Heart right ventricle (tissue), 16 donors: ENCODE results near the gene CALML5. TPM values are rescaled to one million over a fixed set of nuclear protein-coding genes. Genes with fewer than 3 reads are reported as not detected.

ENCODE experiments used
- ATAC-seq, 8 donors: fragments of 200-7000 bp; cut with Tn5 transposase; one replicate each; pipeline ENCODE4 v1.9.1; 2020; ENCODE audit warnings: mild to moderate bottlenecking in 8 of 8, moderate library complexity in 8 of 8, moderate number of reproducible peaks in 1 of 8
- DNase-seq, 2 donors: peaks; one replicate each; pipeline ENCODE4 v3.0.0-alpha.2; 2020
- H3K27ac ChIP-seq, 10 donors: fragments of 200-600 bp; sonication (generic) in 2 of 10; one replicate each; pipeline versions ENCODE4 v1.5.0 to v1.8.0; 2020 to 2022; ENCODE audit warnings: mild to moderate bottlenecking in 3 of 10
- H3K27me3 ChIP-seq, 7 donors: fragments of 200-600 bp; one replicate each; pipeline ENCODE4 v1.8.0; 2021 to 2022; ENCODE audit warnings: mild to moderate bottlenecking in 2 of 7
- H3K36me3 ChIP-seq, 9 donors: fragments of 200-600 bp; sonication (generic) in 1 of 9; one replicate each; pipeline versions ENCODE4 v1.5.0 to v1.8.0; 2020 to 2022; ENCODE audit warnings: mild to moderate bottlenecking in 2 of 9
- H3K4me1 ChIP-seq, 9 donors: fragments of 200-600 bp; sonication (generic) in 1 of 9; one replicate each; pipeline versions ENCODE4 v1.5.0 to v1.8.0; 2020 to 2022; ENCODE audit warnings: mild to moderate bottlenecking in 4 of 9
- H3K4me3 ChIP-seq, 10 donors: fragments of 200-600 bp; sonication (generic) in 2 of 10; one replicate each; pipeline versions ENCODE4 v1.5.0 to v1.8.0; 2020 to 2022; ENCODE audit warnings: mild to moderate bottlenecking in 7 of 10, moderate library complexity in 2 of 10
- H3K9me3 ChIP-seq, 11 donors: fragments of 200-600 bp in 10 of 11; sonication (generic) in 2 of 11; one replicate each; pipeline versions ENCODE4 v1.5.0 to v1.8.0; 2013 to 2022; ENCODE audit warnings: mild to moderate bottlenecking in 2 of 11, control low read depth in 1 of 11, moderate library complexity in 1 of 11
- WGBS, 2 donors: extraction: QIAGEN DNeasy Blood & Tissue Kit; methylation state at CpG; one replicate each; pipeline ENCODE4 v1.1.7; 2013; ENCODE audit warnings: inconsistent platforms in 1 of 2; 5-methylcytosine and 5-hydroxymethylcytosine counted together
- intact Hi-C, 10 donors: fragments of 100-400 bp; cut with DNase I; formaldehyde crosslinking; loops; one replicate each; pipeline versions ENCODE4 v1.11.1 to v1.14.2; 2022
- polyA plus RNA-seq, 2 donors: library from polyadenylated mRNA; stranded (reverse); fragments of 200-250 nt; gene quantifications; one replicate each; pipeline ENCODE4 v1.2.3, GENCODE V29; 2013
- total RNA-seq, 10 donors: library from RNA; stranded (reverse); fragmentation: NEBNext Ultra II Directional in 3 of 10; extraction: Animal tissue kit (Norgen Biotek cat#: 25700) in 3 of 10; gene quantifications; one replicate each; pipeline versions ENCODE4 v1.2.1 to v1.2.4, GENCODE V29; 2021 to 2023
- TF ChIP-seq, protein P1 (sequence below), 9 donors: fragments of 200-600 bp; sonication (generic) in 2 of 9; IDR thresholded peaks; one replicate each; pipeline versions ENCODE4 v1.5.0 to v1.8.0; 2021 to 2022; ENCODE audit warnings: antibody characterized with exemption in 9 of 9, mild to moderate bottlenecking in 5 of 9, moderate library complexity in 1 of 9
- donor health status: Arrhythmogenic right ventricular cardiomyopathy.
- donor health status: ischemic (EF 13 %, LVEDD 7.1; RV severe dilation, severe dysfunction).
- donor health status: healthy with polysubstance abuse.
- donor health status: DM: no; HTN: yes; CAD: no.
- donor health status: DM: no; HTN: no; CAD: no.
- donor health status: ischemic (EF 25% LVEDD 6.9; RV normal size, moderate dysfunction).
- donor health status: ischemic (EF 25% LVEDD 5.7; RV mildly dilated, moderate dysfunction).
- donor health status: healthy.
- donor health status: DM: yes; HTN: yes; CAD: no.
- donor health status: Ischemic cardiomyopathy.
- donor health status: ischemic (EF 35%, LVEDD 5.7; RV mildly dilated, moderate dysfunction).
- donor health status: nonischemic (EF 11% LVEDD 7.7; RV severe dilation, severe dysfunction).
- donor health status: DM: yes; HTN: yes; CAD: no.
- donor health status: PGD.
- donor health status: ischemic (EF 29% LVEDD 5.4; RV normal size, mild dysfunction).
- donor health status: nonischemic (EF 23%, LVEDD 6.1; RV moderate dilation, normal function).

Gene CALML5
- total and polyA plus RNA-seq, 12 donors: not detected

DNA sequence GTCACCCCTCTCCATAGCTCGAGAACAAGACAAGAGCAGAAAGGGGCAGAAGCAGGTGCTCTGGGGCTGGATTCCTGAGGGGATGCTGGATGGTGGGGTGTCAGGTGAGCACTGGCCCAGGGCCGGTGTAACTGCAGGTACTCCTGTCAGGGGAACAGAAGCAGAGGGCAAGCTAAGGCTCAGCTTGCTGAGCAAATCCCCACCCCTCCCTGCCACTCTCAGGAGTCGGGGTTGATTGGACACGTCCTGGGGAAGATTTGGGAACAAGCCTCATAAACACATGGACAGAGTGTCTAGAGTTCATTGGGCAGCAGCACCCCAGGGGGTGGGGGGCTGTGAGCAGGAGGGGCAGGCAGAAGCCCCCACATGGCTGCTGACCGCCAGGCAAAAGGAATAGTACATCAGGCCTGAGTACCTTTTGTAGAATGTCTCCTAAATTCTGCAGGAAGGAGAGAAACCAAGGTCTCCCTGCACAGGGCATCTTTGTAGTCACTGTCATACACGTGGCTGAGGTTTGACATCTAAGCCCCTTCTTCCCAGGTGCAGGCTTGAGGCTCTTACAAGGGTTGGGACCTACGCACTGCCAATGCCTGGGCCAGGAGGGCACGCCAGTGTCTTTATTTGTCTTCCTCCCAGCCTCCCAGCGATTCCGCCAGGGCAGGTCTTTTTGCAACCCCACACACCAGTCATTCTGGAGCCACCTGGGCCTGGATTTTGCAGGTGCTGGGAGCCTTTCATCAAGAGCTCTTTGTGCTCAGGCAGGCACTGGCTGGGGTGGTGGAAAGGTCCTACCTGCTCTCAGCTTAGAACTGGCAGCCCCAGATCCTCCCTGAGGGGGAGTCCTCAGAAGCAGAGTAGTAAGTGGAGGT lies 28.2 kb upstream of the CALML5 start:
- no peak overlapping the region for H3K27ac ChIP-seq
- H3K27me3 ChIP-seq: no peaks in the 10 kb centered on the region
- H3K9me3 ChIP-seq: peaks cover 0 to 3% (median 0%) of the 10 kb centered on the region in 11 donors
- no peak overlapping the region for H3K4me3 ChIP-seq
- TF ChIP-seq, protein P1, sequence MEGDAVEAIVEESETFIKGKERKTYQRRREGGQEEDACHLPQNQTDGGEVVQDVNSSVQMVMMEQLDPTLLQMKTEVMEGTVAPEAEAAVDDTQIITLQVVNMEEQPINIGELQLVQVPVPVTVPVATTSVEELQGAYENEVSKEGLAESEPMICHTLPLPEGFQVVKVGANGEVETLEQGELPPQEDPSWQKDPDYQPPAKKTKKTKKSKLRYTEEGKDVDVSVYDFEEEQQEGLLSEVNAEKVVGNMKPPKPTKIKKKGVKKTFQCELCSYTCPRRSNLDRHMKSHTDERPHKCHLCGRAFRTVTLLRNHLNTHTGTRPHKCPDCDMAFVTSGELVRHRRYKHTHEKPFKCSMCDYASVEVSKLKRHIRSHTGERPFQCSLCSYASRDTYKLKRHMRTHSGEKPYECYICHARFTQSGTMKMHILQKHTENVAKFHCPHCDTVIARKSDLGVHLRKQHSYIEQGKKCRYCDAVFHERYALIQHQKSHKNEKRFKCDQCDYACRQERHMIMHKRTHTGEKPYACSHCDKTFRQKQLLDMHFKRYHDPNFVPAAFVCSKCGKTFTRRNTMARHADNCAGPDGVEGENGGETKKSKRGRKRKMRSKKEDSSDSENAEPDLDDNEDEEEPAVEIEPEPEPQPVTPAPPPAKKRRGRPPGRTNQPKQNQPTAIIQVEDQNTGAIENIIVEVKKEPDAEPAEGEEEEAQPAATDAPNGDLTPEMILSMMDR (IDR thresholded peaks at IDR 0.05): no peak
- no peaks in the 10 kb centered on the region for H3K36me3 ChIP-seq
- DNase-seq: no peak
- no peak for ATAC-seq
- peaks cover 0 to 6% (median 0%) of the 10 kb centered on the region in 9 donors for H3K4me1 ChIP-seq
- intact Hi-C loops: no loop called here
- WGBS, 2 donors: 89 to 93% methylated on average over 10 of the region's 10 CpGs

DNA sequence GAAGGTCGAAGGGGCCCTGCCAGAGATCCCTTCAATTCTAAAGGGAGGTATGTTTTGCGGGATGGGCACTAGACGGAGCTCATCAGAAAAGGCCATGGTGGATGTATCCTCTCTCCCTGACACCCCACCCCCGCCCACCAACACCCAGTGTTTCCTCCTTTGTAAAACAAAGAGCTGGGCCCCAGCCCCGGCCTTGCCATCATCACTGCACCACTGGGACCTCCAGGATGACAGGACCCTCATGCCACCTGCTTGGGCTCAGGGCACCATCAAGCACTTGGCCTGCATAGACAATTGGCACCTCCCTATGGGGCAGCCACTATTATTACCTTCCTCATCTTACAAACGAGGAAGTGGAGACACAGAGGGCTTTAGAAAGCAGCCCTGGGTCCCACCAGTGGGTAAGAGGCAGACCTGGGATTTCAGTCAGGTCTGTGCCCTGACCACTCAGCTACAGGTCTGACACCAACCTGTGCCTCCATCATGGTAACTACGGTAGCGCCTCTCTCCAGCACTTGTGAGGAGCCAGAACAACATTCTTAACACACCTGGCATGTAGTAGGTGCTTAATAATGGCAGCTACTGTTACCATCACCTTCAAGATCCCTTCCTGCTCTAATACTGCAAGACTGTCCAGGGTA lies 27.4 kb upstream of the CALML5 start:
- TF ChIP-seq, protein P1 (IDR thresholded peaks at IDR 0.05): no peak
- ATAC-seq (no peak), DNase-seq (no peak)
- intact Hi-C loops: no loop called here
- peaks cover 0 to 3% (median 0%) of the 10 kb centered on the region in 11 donors for H3K9me3 ChIP-seq
- H3K27me3 ChIP-seq: no peaks in the 10 kb centered on the region
- no peak overlapping the region for H3K4me3 ChIP-seq
- 91 to 94% methylated on average over 8 of the region's 8 CpGs for WGBS, 2 donors
- H3K4me1 ChIP-seq: peaks cover 0 to 6% (median 0%) of the 10 kb centered on the region in 9 donors
- H3K27ac ChIP-seq: no peak overlapping the region
- H3K36me3 ChIP-seq: no peaks in the 10 kb centered on the region

DNA sequence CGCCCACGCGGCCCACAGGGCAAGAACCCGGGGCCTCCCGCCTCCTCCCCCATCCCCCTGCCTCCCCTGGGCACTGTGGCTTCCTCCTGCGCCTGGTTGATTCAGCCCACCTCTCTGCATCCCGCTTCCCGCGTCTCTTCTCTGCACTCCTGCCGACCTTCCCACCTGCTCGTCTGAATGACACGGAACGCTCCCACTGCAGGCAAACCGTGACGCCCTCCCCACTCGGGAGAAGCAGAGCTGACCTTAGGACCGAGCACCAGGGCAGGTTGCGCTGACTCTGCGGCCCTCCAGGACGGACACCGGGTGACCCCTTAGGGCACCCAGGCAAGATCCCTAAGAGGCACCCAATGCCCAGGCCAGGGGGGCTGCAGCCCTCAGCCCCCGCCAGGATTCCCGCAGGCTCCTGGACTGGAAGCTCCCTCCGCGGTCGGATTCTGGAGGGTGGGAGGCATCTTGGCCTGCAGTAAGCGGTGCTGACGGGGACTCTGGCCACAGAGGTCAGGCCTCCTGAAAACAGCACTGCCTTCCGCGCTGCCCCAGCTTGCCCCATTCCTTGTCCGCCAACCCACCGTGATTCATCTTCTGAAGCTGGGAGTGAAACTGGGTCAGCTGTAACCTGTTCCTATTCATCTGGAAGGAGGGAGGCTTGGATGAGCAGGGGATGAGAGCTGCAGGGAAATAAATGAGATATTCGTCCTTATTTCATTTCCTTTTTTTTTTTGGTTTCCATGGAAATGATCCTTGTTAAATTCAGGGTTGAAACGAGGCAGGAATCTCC lies 26.4 kb upstream of the CALML5 start:
- Histone ChIP-seq H3K36me3 (no peaks in the 10 kb centered on the region), H3K4me1 (peaks cover 0 to 6% (median 0%) of the 10 kb centered on the region in 9 donors), H3K9me3 (no peaks in the 10 kb centered on the region), H3K27ac (no peak overlapping the region), H3K4me3 (no peak overlapping the region), H3K27me3 (no peaks in the 10 kb centered on the region)
- WGBS, 2 donors: 86 to 87% methylated on average over 29 to 34 of the region's 34 CpGs
- no peak for DNase-seq
- TF ChIP-seq, protein P1 (IDR thresholded peaks at IDR 0.05): no peak
- no peak for ATAC-seq
- intact Hi-C loops: no loop called here
